ENCODE measurements around the gene JUP.
"Not testable (repeated sequence)": the region's sequence is repeated elsewhere in the genome, so short reads cannot be mapped to it uniquely, and the experiment has no call there.

JUP gene

GRCh38 chr17:41786227-41787020 is at the start of gene JUP:
JUP (minus strand) TSS chr17:41786711; CDS start chr17:41771854, 14,857 bp downstream.
- peak; percentile 100 for DNase-seq

- no peak for DNase-seq
Measured at GRCh38 chr17:41835800-41836549, 49.5 kb upstream of the JUP start, which contains the start of gene NT5C3B. NT5C3B (minus strand) TSS chr17:41836232; CDS start chr17:41836193, 39 bp downstream.

- no peak for DNase-seq
Measured at GRCh38 chr17:41835214-41835799, 48.8 kb upstream of the JUP start.

GRCh38 chr17:41829961-41830360 is 43.5 kb upstream of the JUP start:
- not testable (repeated sequence) for DNase-seq

GRCh38 chr17:41825175-41825845 is 38.8 kb upstream of the JUP start:
- no peak for DNase-seq

- no peak for DNase-seq
Measured at GRCh38 chr17:41824086-41824485, 37.6 kb upstream of the JUP start.

- no peak for DNase-seq
Measured at GRCh38 chr17:41823580-41823979, 37.1 kb upstream of the JUP start.

- no peak for DNase-seq
Measured at GRCh38 chr17:41823141-41823524, 36.6 kb upstream of the JUP start.

- no peak for DNase-seq
Measured at GRCh38 chr17:41822216-41823140, 36.0 kb upstream of the JUP start.

GRCh38 chr17:41821776-41822175 is 35.3 kb upstream of the JUP start:
- no peak for DNase-seq

GRCh38 chr17:41818024-41818423 is 31.5 kb upstream of the JUP start:
- no peak for DNase-seq

GRCh38 chr17:41816637-41817320 is 30.3 kb upstream of the JUP start:
- no peak for DNase-seq

GRCh38 chr17:41814195-41814594 is 27.7 kb upstream of the JUP start:
- no peak for DNase-seq

- DNase-seq: no peak
Measured at GRCh38 chr17:41813699-41814124, 27.2 kb upstream of the JUP start.

- no peak for DNase-seq
Measured at GRCh38 chr17:41813152-41813680, 26.7 kb upstream of the JUP start.

GRCh38 chr17:41812381-41813151 is 26.1 kb upstream of the JUP start, which contains the start of gene FKBP10:
FKBP10 (plus strand) TSS chr17:41813004; CDS start chr17:41813035, 31 bp downstream.
- peak; percentile 78 for DNase-seq

GRCh38 chr17:41811549-41812380 is 25.3 kb upstream of the JUP start, which contains the start of gene P3H4:
P3H4 (minus strand) TSS chr17:41811949; CDS start chr17:41811915, 34 bp downstream.
- peak; percentile 80 for DNase-seq

GRCh38 chr17:41810659-41811548 is 24.4 kb upstream of the JUP start:
- no peak for DNase-seq

Data from NCI-H226 (cell line).